Measurements from ENCODE around the gene SPO11.

GRCh38 chr20:57288651-57289277 is 40.8 kb upstream of the SPO11 start:
- TF ChIP-seq CTCF (IDR thresholded peaks at IDR 0.05) (no peak), CEBPB (IDR thresholded peaks at IDR 0.05) (no peak), MAX (IDR thresholded peaks at IDR 0.05) (no peak), EP300 (IDR thresholded peaks at IDR 0.05) (no peak), E2F6 (IDR thresholded peaks at IDR 0.05; ENCODE audit: borderline replicate concordance, low read depth) (no peak), POLR2A (IDR thresholded peaks at IDR 0.05; ENCODE audit: low read length) (no peak)
